Measurements from ENCODE around the gene CD300LD. TPM values are rescaled to one million over a fixed set of nuclear protein-coding genes. Genes with fewer than 3 reads are reported as not detected.

Gene CD300LD
- total RNA-seq, 1 donor from 2014 or later, result not detected

DNA sequence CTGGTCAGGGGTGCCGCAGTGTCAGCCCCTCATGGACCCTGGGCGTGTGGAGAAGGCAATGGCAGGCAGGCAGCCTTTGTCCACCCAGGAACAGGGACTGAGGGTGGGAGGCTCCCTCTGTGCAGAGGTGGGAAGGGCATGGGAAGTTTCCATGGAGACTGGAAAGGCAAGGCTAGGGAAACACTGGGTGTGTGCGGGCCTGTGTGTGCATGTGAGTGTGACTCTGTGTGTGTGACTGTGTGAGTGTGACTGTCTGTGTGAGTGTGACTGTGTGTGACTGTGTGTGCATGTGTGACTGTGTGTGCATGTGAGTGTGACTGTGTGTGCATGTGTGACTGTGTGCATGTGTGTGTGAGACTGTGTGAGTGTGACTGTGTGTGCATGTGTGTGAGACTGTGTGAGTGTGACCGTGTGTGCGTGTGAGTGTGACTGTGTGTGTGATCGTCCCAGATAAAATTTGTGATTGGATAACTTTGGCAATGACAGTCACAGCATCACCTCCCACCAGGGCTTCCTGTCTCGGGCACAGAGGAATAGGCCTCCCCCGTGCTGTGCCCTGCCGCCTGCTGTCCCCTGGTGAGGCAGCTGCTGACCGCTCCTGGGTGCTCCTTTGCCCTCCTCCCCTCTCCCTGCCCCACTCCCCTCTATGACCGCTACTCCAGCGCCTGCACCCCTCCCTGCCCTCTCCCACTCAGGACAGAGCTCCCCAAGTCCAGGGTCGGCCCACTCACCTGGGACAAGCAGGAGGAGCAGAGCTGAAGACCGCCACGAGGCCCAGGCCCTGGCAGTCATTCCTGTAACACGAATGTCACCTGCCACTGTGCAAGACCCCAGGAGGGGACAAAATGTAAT lies 46.9 kb downstream of the CD300LD start:
- no peak for DNase-seq (ENCODE audit: low read depth, low spot score)

DNA sequence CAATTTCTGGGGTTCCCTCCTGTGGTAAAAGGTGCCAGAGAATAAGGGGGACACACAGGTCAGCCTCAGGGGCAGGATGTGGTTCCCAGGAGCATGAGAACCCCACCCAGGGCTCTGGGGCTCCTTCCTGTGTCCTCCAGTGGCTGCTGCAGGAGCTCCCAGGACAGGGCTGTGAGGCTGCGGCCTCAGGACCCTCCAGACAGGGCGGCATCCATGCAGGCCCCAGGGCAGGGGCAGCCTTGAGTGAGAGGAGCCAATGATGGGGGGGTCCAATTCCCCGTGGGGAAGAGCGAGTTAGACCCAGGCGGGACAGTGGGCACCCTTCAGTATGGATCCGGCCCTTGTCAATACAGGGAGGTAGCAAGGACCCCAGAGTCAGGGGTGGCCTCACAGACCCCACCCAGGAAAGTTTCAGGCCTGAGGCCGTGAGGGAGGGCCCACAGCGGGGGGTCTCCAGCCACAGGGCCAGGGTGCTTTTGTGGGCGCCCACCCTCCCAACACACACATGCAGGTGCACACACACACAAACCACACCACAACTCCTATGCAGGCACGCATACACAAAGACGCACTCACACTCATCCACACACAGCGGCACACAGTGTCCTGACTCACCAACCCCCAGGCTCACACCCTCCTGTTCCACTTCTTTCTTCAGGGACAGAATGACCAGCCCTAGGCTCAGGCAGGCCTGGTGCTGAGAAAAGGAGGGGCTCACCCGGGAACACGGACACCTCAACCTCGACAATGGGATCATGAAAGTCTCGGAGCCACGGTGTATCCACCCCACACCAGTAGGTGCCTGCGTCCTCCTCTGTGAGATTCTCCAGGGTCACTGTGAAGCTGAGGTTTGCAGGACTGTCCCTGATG lies 48.0 kb downstream of the CD300LD start:
- DNase-seq (ENCODE audit: low read depth, low spot score), result no peak

DNA sequence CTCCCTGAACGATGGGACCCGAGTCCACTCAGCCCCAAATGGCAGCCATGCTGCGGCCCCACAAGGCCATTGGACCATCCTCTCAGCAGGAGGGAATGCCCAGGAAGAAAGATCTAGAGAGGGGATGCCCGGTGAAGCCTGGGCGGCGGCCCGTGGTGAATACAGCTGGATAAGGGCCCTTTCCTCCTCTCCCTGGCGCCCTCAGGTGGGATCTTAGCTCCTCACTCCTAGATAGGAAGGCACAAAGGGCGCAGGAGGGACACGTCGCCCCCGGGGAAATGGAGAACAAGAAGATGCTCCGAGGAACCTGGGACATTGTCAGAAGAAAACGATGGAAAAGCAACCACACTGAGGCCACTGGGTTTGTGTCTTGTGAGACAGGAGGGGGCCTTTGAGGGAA lies 48.7 kb downstream of the CD300LD start:
- DNase-seq (ENCODE audit: low read depth, low spot score), result no peak

DNA sequence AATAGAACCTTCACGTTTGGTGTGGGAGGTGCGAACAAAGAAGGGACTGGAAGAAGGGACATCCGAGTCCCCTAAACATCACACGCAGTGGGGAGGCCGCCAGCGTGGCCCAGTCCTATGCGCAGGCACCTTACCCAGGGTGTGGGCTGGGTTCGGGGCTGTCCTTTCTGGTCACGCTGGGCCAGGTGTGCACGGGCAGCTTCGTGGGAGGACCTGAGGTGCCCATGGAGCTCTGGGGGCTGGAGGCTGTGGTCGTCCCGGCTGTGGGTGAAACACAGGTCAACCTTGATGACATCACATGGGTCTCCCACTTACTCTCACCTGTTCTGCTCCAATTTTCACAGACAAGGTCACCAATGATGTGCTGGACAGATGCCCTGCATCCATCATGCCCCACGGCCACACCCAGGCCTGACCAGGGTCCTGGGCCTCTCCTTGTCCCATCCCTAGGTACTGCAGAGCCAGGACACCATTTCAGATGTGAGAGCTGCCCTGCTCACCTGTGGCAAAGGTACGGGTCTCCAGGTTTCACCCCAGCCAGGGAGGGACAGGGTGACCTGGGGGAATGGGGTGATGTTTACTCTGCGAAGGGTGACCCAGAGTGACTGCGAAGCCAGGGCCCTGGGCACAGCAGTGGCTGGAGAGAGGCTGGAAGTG lies 49.2 kb downstream of the CD300LD start:
- DNase-seq (ENCODE audit: low read depth, low spot score), result no peak

DNA sequence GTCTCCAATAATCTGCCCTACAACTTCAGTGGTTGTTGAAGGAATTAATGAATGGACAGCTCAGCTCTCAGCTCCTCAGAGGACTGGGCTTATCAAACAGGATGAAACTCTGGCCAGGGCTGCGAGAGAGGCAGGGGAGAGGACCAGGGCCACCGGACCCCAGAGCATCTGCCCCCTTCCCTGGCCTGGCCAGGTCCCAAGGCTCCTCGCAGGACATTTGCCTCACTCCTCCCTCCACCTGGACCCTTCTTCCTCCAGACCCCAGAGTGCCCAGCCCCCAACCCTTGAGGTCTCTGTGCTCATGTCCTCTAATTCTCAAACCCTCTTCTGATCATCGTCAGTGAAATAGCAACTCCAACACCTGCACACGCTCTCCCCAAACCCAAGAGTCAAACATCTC lies 49.9 kb downstream of the CD300LD start:
- DNase-seq (ENCODE audit: low read depth, low spot score), result no peak

DNA sequence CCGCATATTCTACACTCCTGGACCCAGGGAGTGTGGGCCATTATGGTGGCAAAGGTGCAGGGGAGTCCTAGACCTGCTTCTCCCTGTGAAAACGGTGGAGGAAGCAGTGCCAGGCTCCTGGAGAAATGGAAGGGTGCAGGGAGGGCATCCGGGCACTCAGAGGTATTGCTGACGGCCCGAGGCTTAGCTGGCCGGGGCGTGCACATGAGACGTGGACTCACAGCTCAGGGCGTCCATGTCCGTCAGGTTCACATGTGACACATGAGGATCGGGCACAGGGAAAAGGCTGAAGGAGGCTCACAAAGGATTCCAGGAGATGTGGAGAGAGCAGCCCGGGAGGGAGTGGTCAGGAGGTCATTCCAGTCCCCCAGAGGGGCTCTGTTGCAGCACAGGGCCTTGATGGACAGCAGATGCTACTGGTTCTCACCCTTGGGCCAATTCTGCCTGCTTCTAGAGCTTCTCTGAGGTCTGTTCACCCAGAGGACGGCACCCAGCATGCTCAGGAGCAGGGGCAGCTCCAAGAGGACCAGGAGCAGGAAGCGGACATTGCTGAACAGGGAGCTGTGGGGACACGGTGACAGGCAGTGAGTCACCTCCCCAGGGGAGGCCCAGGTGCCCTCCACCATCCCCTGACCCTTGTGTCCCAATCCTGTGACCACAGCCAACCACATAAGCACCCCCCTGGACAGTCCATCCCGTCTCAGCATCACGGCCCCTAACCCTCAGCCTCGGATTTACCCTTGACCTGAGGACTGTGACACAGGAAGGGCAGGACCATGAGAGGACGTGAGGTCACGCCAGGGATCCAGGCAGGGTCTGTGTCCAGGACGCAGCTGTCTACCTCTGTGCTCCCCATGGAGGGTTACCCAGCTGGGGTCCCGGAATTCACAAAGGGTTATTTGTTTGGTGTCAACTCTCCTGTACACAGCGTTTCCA lies 50.6 kb downstream of the CD300LD start:
- DNase-seq (ENCODE audit: low read depth, low spot score), result no peak

DNA sequence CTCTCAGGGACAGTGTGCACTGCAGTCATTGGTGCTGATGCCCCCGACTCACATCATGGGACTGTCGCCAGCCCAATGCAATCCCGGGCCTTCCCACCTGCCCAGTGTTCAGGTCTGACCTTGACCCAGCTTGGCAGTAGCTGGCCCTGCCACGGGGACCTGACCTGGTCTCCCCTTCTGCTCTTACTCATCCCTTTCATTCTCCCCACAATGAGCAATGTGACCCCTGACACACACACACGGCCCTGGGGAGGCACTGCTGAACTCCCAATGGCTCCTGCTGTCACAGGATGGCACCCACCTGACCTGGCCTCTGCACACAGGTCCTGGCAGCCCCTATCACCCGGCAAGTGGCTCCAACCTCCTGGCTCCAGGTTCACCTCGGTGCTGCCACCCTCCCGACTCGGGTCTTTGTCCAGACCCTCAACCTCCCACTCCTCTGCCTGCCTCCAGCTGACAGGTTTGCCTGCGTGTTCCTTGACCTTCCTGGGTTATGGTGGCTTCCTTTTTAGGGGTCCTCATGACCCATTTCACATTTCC lies 52.7 kb downstream of the CD300LD start:
- no peak for DNase-seq (ENCODE audit: low read depth, low spot score)

DNA sequence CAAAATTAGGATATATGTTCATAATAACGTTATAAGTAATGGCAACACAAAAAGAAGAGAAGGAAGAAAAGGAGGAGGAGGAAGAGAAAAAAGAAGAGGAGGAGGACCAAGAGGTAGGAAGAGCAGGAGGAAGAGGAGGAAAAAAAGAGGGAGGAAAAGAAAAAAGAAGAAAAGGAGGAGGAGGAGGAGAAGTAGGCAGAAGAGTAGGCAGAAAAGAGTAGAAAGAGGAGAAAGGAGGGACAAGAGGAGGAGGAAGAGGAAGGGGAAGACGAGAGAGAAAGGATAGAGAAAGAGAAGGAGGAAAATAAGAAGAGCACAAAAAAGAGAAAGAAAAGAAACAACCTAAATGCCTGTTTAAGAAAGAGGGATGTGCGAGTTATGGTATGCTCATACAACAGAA lies 55.2 kb downstream of the CD300LD start:
- no peak for DNase-seq (ENCODE audit: low read depth, low spot score)

DNA sequence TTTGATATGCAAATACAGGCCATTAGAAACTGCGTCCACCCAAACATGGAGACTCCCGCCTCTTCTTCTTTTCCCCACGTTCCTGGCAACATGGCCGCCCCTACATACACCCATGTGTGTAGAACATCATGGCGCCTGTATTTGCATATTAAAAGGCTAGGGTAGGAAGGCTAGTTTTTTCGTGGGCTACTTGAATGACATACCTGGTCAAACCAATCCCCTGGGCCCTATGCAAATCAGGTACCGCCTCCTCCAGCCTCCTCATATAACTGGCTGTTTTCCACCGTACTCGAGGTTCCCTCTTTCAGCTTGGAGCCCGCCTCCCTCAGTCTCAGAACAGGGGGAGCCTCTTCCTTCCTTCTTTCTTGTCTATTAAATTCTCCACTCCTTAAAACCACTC lies 60.0 kb downstream of the CD300LD start:
- no peak for DNase-seq (ENCODE audit: low read depth, low spot score)

DNA sequence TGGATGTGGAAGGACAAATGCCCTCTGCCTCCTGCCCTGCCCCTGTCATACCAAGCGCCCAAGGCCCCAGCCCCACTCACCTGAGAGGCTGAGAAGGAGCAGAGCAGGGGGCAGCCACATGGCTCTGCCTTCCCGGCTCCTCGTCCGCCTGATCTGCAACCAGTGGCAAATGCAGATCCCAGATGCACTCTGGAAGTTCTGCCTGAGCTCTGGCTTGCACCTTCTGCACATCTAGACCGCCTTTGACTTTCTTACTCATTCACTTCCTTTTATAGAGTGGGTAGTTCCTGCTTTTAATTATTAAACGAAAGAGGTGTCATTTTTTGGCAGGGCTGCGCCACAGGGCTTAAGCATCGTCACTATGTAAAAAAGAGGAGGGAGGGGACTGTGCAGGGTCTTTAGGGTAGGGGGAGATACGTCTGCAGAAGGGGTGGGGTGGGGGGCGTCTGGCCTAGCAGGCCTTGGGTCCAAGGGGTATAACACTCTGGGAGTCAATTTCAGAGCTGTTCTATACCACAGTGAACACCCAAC lies 60.8 kb downstream of the CD300LD start, which contains the start of gene CD300LB:
TSS of gene CD300LB (minus strand) at position 245 of the 531 bp plus-strand sequence. CDS start at position 120, 125 bp downstream.
- DNase-seq (ENCODE audit: low read depth, low spot score), result no peak

DNA sequence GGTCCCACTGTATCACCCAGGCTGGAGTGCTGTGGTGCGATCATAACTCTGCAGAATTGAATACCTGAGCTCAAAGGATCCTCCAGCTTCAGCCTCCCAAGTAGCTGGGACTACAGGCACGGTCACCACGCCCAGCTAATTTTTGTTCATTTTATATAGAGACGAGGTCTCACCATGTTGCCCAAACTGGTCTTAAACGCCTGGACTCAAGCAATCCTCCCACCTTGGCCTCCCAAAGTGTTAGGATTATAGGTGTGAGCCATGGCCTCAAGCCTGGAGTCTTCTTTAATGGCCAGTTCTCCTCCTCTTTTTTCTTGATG lies 61.3 kb downstream of the CD300LD start:
- no peak for DNase-seq (ENCODE audit: low read depth, low spot score)

Other genes with a start within 250 kb of the CD300LD start
- not detected in 2 replicates for gene BTBD17, start 230.4 kb downstream of the CD300LD start, total RNA-seq
- gene GPR142, start 224.8 kb downstream of the CD300LD start, total RNA-seq, result not detected in 2 replicates
- gene GPRC5C, start 160.2 kb downstream of the CD300LD start, total RNA-seq, result not detected in 2 replicates
- gene CD300A, start 125.6 kb downstream of the CD300LD start, total RNA-seq, result not detected in 2 replicates
- gene CD300LB, start 60.8 kb downstream of the CD300LD start, total RNA-seq, result not detected in 2 replicates
- gene CD300C, start 46.2 kb downstream of the CD300LD start, total RNA-seq, result not detected in 2 replicates
- not detected in 2 replicates for gene CD300H, start 24.8 kb downstream of the CD300LD start, total RNA-seq
- gene CD300E, start 31.5 kb upstream of the CD300LD start, total RNA-seq, result not detected in 2 replicates
- not detected in 2 replicates for gene CD300LF, start 120.6 kb upstream of the CD300LD start, total RNA-seq
- 0.32 and 0.53 TPM in 2 replicates for gene RAB37, start 145.0 kb upstream of the CD300LD start, total RNA-seq
- gene NHERF1, start 156.3 kb upstream of the CD300LD start, total RNA-seq, result 10.0 and 12.0 TPM in 2 replicates
- 27.0 and 31.3 TPM in 2 replicates for gene NAT9, start 184.1 kb upstream of the CD300LD start, total RNA-seq

Data from pulmonary artery endothelial cell (primary cell).